Loucy (cell line): Measurements from ENCODE around the gene TADA1.

Experiments
- H2AFZ ChIP-seq: fragments of 200-600 bp; sonication (generic); 2 replicates; pipeline ENCODE4 v1.6.0; 2016; ENCODE audit warnings: antibody characterized with exemption, mild to moderate bottlenecking, low read length, moderate library complexity
- H3F3A ChIP-seq: fragments of 200-600 bp; 2 replicates; pipeline ENCODE4 v1.6.0; 2016; ENCODE audit warnings: antibody characterized with exemption, low read depth, mild to moderate bottlenecking
- H3K27me3 ChIP-seq: fragments of 200-600 bp; sonication (generic); 2 replicates; pipeline ENCODE4 v1.6.1; 2014; ENCODE audit warnings: low read length, mild to moderate bottlenecking; ENCODE audit not compliant: insufficient read depth, poor library complexity, severe bottlenecking
- H3K36me3 ChIP-seq: fragments of 200-600 bp; sonication (generic); 2 replicates; pipeline ENCODE4 v1.6.1; 2016; ENCODE audit warnings: low read length; ENCODE audit not compliant: insufficient read depth
- H3K4me1 ChIP-seq: fragments of 200-600 bp; sonication (generic); 2 replicates; pipeline ENCODE4 v1.5.1; 2014; ENCODE audit warnings: low read length, mild to moderate bottlenecking; ENCODE audit not compliant: insufficient read depth, poor library complexity, severe bottlenecking
- H3K4me2 ChIP-seq: fragments of 200-600 bp; sonication (generic); 2 replicates; pipeline ENCODE4 v1.6.0; 2014; ENCODE audit warnings: antibody characterized with exemption, low read length, low read depth, mild to moderate bottlenecking; ENCODE audit not compliant: poor library complexity, severe bottlenecking
- H3K4me3 ChIP-seq: fragments of 200-600 bp; sonication (generic); 2 replicates; pipeline ENCODE4 v1.5.1; 2014; ENCODE audit warnings: low read length, mild to moderate bottlenecking, mixed read lengths; ENCODE audit not compliant: poor library complexity, severe bottlenecking
- H3K79me2 ChIP-seq: fragments of 200-600 bp; sonication (generic); 2 replicates; pipeline ENCODE4 v1.6.1; 2014; ENCODE audit warnings: low read length; ENCODE audit not compliant: insufficient read depth
- H3K9ac ChIP-seq: fragments of 200-600 bp; sonication (generic); 2 replicates; pipeline ENCODE4 v1.6.0; 2014; ENCODE audit warnings: mild to moderate bottlenecking, low read depth, low read length, moderate library complexity; ENCODE audit not compliant: poor library complexity, severe bottlenecking
- H3K9me2 ChIP-seq: fragments of 200-600 bp; sonication (generic); replicated peaks from 2 replicates; pipeline ENCODE4 v1.6.1; 2016; ENCODE audit warnings: low read depth, low read length, mixed read lengths
- H3K9me3 ChIP-seq: fragments of 200-600 bp; sonication (generic); 2 replicates; pipeline ENCODE4 v1.6.1; 2014; ENCODE audit warnings: mild to moderate bottlenecking, antibody characterized with exemption, low read length, low read depth; ENCODE audit not compliant: insufficient read depth
- H4K20me1 ChIP-seq: fragments of 200-600 bp; sonication (generic); 2 replicates; pipeline ENCODE4 v1.6.0; 2014; ENCODE audit warnings: antibody characterized with exemption, low read length, mild to moderate bottlenecking; ENCODE audit not compliant: insufficient read depth, poor library complexity, severe bottlenecking
- CTCF ChIP-seq: fragments of 200-600 bp; sonication (generic); conservative IDR thresholded peaks from 2 replicates; pipeline ENCODE4 v1.5.1; 2014; ENCODE audit warnings: mild to moderate bottlenecking, antibody characterized with exemption, low read length
- EZH2phosphoT487 ChIP-seq: fragments of 200-600 bp; IDR thresholded peaks from 2 replicates; pipeline ENCODE4 v1.6.1; 2018; ENCODE audit warnings: antibody characterized with exemption, mild to moderate bottlenecking, moderate library complexity, borderline replicate concordance

Gene TADA1

GRCh38 chr1:166915042-166915441, 39.0 kb upstream of the TADA1 start:
- Histone ChIP-seq H4K20me1 (no peaks in the 10 kb centered on the region), H3K79me2 (no peaks in the 10 kb centered on the region), H3K27me3 (peaks cover 5% of the 10 kb centered on the region), H3K4me1 (peaks cover 3% of the 10 kb centered on the region), H3K4me2 (no peak overlapping the region), H3K36me3 (no peaks in the 10 kb centered on the region), H2AFZ (no peak overlapping the region), H3K9me2 (no peaks in the 10 kb centered on the region), H3K9ac (no peak overlapping the region), H3F3A (no peaks in the 10 kb centered on the region), H3K9me3 (peaks cover 3% of the 10 kb centered on the region; the same call in 1 of the 2 replicates), H3K4me3 (no peak overlapping the region)
- TF ChIP-seq CTCF (no peak), EZH2phosphoT487 (no peak)

GRCh38 chr1:166914111-166914510, 38.0 kb upstream of the TADA1 start:
- H4K20me1 ChIP-seq = no peaks in the 10 kb centered on the region
- H3K36me3 ChIP-seq = no peaks in the 10 kb centered on the region
- no peak overlapping the region for H3K4me3 ChIP-seq
- no peak overlapping the region for H3K9ac ChIP-seq
- no peak overlapping the region for H2AFZ ChIP-seq
- no peak overlapping the region for H3K4me2 ChIP-seq
- H3K9me3 ChIP-seq = peaks cover 3% of the 10 kb centered on the region; the same call in 1 of the 2 replicates
- peaks cover 5% of the 10 kb centered on the region for H3K27me3 ChIP-seq
- no peaks in the 10 kb centered on the region for H3K9me2 ChIP-seq
- no peaks in the 10 kb centered on the region for H3F3A ChIP-seq
- TF ChIP-seq EZH2phosphoT487 = no peak
- no peak for TF ChIP-seq CTCF
- H3K4me1 ChIP-seq = peaks cover 3% of the 10 kb centered on the region
- H3K79me2 ChIP-seq = no peaks in the 10 kb centered on the region

GRCh38 chr1:166911624-166912023, 35.6 kb upstream of the TADA1 start:
- H3K9ac ChIP-seq = no peak overlapping the region
- H4K20me1 ChIP-seq = no peaks in the 10 kb centered on the region
- H3K4me2 ChIP-seq = no peak overlapping the region
- no peaks in the 10 kb centered on the region for H3F3A ChIP-seq
- peaks cover 3% of the 10 kb centered on the region; the same call in 1 of the 2 replicates for H3K9me3 ChIP-seq
- peaks cover 5% of the 10 kb centered on the region for H3K27me3 ChIP-seq
- no peaks in the 10 kb centered on the region for H3K36me3 ChIP-seq
- H2AFZ ChIP-seq = no peak overlapping the region
- TF ChIP-seq EZH2phosphoT487 = no peak
- TF ChIP-seq CTCF = no peak
- no peaks in the 10 kb centered on the region for H3K9me2 ChIP-seq
- no peak overlapping the region for H3K4me3 ChIP-seq
- H3K79me2 ChIP-seq = no peaks in the 10 kb centered on the region
- H3K4me1 ChIP-seq = peaks cover 9% of the 10 kb centered on the region
